Upper lobe of right lung (tissue), 1 donor: ENCODE results near the gene GANC. TPM values are rescaled to one million over a fixed set of nuclear protein-coding genes. Genes with fewer than 3 reads are reported as not detected.

Experiments
- ATAC-seq: fragments of 200-7000 bp; cut with Tn5 transposase; one replicate; pipeline ENCODE4 v1.9.1; 2020; ENCODE audit warnings: mild to moderate bottlenecking, moderate library complexity
- DNase-seq: peaks from one replicate; pipeline ENCODE4 v3.0.0-alpha.2; 2020
- H3K27ac ChIP-seq: fragments of 200-600 bp; one replicate; pipeline ENCODE4 v1.8.0; 2022
- H3K27me3 ChIP-seq: fragments of 200-600 bp; one replicate; pipeline ENCODE4 v1.8.0; 2022; ENCODE audit warnings: mild to moderate bottlenecking
- H3K36me3 ChIP-seq: fragments of 200-600 bp; one replicate; pipeline ENCODE4 v1.8.0; 2022
- H3K4me1 ChIP-seq: fragments of 200-600 bp; one replicate; pipeline ENCODE4 v1.8.0; 2022
- H3K4me3 ChIP-seq: fragments of 200-600 bp; one replicate; pipeline ENCODE4 v1.8.0; 2022; ENCODE audit warnings: mild to moderate bottlenecking
- H3K9me3 ChIP-seq: fragments of 200-600 bp; one replicate; pipeline ENCODE4 v1.8.0; 2022
- intact Hi-C: fragments of 100-400 bp; cut with DNase I; formaldehyde crosslinking; loops from one replicate; pipeline ENCODE4 v1.11.0; 2022
- total RNA-seq: library from RNA; stranded (reverse); fragmentation: NEBNext Ultra II Directional; extraction: Animal tissue kit (Norgen Biotek cat#: 25700); gene quantifications from one replicate; pipeline ENCODE4 v1.2.1, GENCODE V29; 2021
- TF ChIP-seq, protein P1 (sequence below): fragments of 200-600 bp; IDR thresholded peaks from one replicate; pipeline ENCODE4 v1.8.0; 2022; ENCODE audit warnings: antibody characterized with exemption
- donor health status: DM: no; HTN: yes; CAD: no; lungs with severe emphysema.

The GANC gene
- total RNA-seq, 1 donor from 2014 or later: 111 TPM

DNA sequence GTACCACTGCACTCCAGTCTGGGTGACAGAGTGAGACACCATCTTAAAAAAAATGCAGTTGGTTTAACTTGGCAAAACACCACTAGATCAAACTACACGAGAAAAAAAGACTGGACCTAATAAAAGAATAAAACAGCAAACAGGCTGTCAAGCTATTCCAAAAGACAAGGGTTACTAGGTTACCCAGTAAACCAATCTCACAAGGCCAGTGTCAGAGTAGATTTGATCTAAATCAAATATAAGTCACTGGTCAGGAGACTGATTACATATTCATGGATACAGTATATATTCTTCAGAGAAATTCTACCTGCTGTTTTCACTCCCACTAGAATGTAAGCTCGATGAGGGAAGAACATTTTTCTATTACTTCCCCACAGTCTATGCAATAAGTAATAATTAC is 2.5 kb upstream of the GANC start:
- no peak for ATAC-seq
- Histone ChIP-seq H3K36me3 (peaks cover 37% of the 10 kb centered on the region), H3K4me1 (peaks cover 33% of the 10 kb centered on the region), H3K9me3 (no peaks in the 10 kb centered on the region), H3K4me3 (peak overlapping the region; percentile 75), H3K27ac (peak overlapping the region; percentile 97), H3K27me3 (no peaks in the 10 kb centered on the region)
- no peak for DNase-seq
- intact Hi-C loops: no loop called here
- TF ChIP-seq, protein P1, sequence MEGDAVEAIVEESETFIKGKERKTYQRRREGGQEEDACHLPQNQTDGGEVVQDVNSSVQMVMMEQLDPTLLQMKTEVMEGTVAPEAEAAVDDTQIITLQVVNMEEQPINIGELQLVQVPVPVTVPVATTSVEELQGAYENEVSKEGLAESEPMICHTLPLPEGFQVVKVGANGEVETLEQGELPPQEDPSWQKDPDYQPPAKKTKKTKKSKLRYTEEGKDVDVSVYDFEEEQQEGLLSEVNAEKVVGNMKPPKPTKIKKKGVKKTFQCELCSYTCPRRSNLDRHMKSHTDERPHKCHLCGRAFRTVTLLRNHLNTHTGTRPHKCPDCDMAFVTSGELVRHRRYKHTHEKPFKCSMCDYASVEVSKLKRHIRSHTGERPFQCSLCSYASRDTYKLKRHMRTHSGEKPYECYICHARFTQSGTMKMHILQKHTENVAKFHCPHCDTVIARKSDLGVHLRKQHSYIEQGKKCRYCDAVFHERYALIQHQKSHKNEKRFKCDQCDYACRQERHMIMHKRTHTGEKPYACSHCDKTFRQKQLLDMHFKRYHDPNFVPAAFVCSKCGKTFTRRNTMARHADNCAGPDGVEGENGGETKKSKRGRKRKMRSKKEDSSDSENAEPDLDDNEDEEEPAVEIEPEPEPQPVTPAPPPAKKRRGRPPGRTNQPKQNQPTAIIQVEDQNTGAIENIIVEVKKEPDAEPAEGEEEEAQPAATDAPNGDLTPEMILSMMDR: no peak

GRCh38 chr15:42270996-42271395 is 2.0 kb upstream of the GANC start:
- no peaks in the 10 kb centered on the region for H3K9me3 ChIP-seq
- DNase-seq: no peak
- no peak for ATAC-seq
- peaks cover 32% of the 10 kb centered on the region for H3K36me3 ChIP-seq
- peaks cover 37% of the 10 kb centered on the region for H3K4me1 ChIP-seq
- peak overlapping the region; percentile 75 for H3K4me3 ChIP-seq
- intact Hi-C loops: no loop called here
- peak overlapping the region; percentile 97 for H3K27ac ChIP-seq
- no peaks in the 10 kb centered on the region for H3K27me3 ChIP-seq
- TF ChIP-seq, protein P1: no peak

DNA sequence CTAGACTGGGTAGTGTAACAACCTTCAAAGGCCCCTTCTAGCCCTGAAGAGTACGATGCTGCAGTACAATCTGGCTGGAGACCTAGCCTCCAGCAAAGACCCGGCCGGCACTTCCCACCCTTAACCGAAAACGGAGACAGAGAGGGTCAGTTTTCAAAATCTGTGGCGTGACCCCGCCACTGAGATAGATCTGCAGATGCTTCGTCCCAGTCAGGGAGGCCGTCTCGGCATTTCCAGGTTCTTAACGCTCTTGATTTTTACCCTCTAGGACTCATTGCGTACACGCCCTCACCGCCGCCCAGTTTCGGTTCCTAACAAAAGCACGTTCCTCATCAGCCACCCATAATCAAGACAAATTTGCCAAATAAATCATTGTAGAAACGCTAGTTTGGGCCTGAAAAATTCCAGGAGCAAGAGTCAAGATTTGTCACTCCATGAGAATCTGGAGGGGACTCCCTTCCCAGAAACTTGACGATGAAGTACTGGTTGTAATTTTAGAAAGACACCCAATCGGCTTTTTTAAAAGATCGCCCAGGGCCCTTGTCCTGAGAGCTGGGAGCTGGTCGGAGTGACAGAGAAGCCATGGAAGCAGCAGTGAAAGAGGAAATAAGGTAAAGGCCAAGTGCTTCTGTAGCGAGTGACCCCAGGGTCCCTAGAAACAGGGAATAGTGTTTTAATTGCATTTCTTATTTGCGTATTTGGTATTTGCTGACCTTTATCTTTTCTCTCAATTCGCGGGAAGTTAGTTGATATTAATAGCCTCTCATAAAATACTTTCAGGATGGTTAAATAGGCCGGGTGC is 1.1 kb downstream of the GANC start:
- Histone ChIP-seq H3K4me3 (peak overlapping the region; percentile 75), H3K27ac (peak overlapping the region; percentile 97), H3K27me3 (no peaks in the 10 kb centered on the region), H3K4me1 (peaks cover 41% of the 10 kb centered on the region), H3K9me3 (no peaks in the 10 kb centered on the region), H3K36me3 (peaks cover 21% of the 10 kb centered on the region)
- TF ChIP-seq, protein P1: no peak
- DNase-seq (peak; percentile 83), ATAC-seq (peak; percentile 49)
- intact Hi-C loops: no loop called here

- TF ChIP-seq, protein P1: no peak
- H3K36me3 ChIP-seq: peaks cover 26% of the 10 kb centered on the region
- DNase-seq: no peak
- no peaks in the 10 kb centered on the region for H3K27me3 ChIP-seq
- intact Hi-C loops: no loop called here
- H3K4me3 ChIP-seq: peak overlapping the region; percentile 75
- peaks cover 41% of the 10 kb centered on the region for H3K4me1 ChIP-seq
- H3K9me3 ChIP-seq: no peaks in the 10 kb centered on the region
- ATAC-seq: no peak
- H3K27ac ChIP-seq: peak overlapping the region; percentile 97
Observed at GRCh38 chr15:42274702-42274989, 1.6 kb downstream of the GANC start.

- Histone ChIP-seq H3K27ac (peak overlapping the region; percentile 97), H3K36me3 (peaks cover 39% of the 10 kb centered on the region), H3K4me1 (peaks cover 35% of the 10 kb centered on the region), H3K9me3 (no peaks in the 10 kb centered on the region), H3K27me3 (no peaks in the 10 kb centered on the region), H3K4me3 (peak overlapping the region; percentile 75)
- ATAC-seq: no peak
- TF ChIP-seq, protein P1: no peak
- intact Hi-C loops: no loop called here
- DNase-seq: no peak
Observed at GRCh38 chr15:42275780-42276391, 2.9 kb downstream of the GANC start.
